RWPE1 (cell line): Measurements from ENCODE around the gene TOP1.
A peak's percentile ranks its signal among the peaks of the same experiment; 100 is the strongest.

Source experiments
- CTCF ChIA-PET: fragments of 350-600 bp; sonication (Branson Sonifier 250); formaldehyde crosslinking; extraction: SDS; loops from one replicate; lab custom pipeline; 2021; lab: Yijun Ruan, JAX
- POLR2A ChIA-PET: fragments of 400-600 bp; formaldehyde crosslinking; extraction: SDS; loops from one replicate; lab custom pipeline; 2020; ENCODE audit warnings: antibody characterized with exemption; ENCODE audit not compliant: low non-redundant PET; lab: Yijun Ruan, JAX
- DNase-seq: peaks from one replicate; pipeline ENCODE4 v3.0.0; 2012; ENCODE audit warnings: low spot score
- H3K27ac ChIP-seq: fragments of 450-650 bp; 2 replicates; pipeline ENCODE4 v1.5.1; 2017
- CTCF ChIP-seq: fragments of 450-650 bp; conservative IDR thresholded peaks from 2 replicates; pipeline ENCODE4 v1.5.1; 2017; ENCODE audit warnings: low read depth, mild to moderate bottlenecking

TOP1 gene

GRCh38 chr20:41173161-41173721 is 144.6 kb downstream of the TOP1 start:
- peak; percentile 91 for DNase-seq
- ChIA-PET CTCF (interaction anchor here (0.5 to 3.1 kb wide), 53 partner anchors 9 to 558 kb away, joined by 3 to 96 read pairs (median 5); partner anchors contain the start of genes LPIN3, PLCG1 and ZHX3), POLR2A (no interaction called here)
- peak overlapping the region; percentile 76 for H3K27ac ChIP-seq
- TF ChIP-seq CTCF: peak; percentile 99

- POLR2A ChIA-PET: no interaction called here
- CTCF ChIA-PET: interaction anchor here (0.6 to 3.1 kb wide), 26 partner anchors 8 to 255 kb away, joined by 3 to 96 read pairs (median 6); partner anchors contain the start of genes LPIN3 and PLCG1
Observed at GRCh38 chr20:41173791-41174341, 145.2 kb downstream of the TOP1 start.

More at GRCh38 chr20:41173791-41174341, 145.2 kb downstream of the TOP1 start:
- H3K27ac ChIP-seq: peak overlapping the region; percentile 76
- no peak for TF ChIP-seq CTCF
- DNase-seq: no peak
